Astrocyte (in vitro differentiated cells and primary cell): ENCODE results near the gene LAMA1.

ENCODE experiments used
- CTCF ChIP-seq: IDR thresholded peaks from 2 replicates; pipeline ENCODE4 v1.5.1; 2011; ENCODE audit warnings: low read depth, mild to moderate bottlenecking, inconsistent platforms, low read length, moderate library complexity; ENCODE audit not compliant: insufficient read depth
- EZH2 ChIP-seq: IDR thresholded peaks from 2 replicates; pipeline ENCODE4 v1.6.1; 2012; ENCODE audit warnings: mild to moderate bottlenecking, low read length, inconsistent platforms; ENCODE audit not compliant: insufficient read depth

GRCh38 chr18:7116001-7116730, 1.4 kb downstream of the LAMA1 start:
- no peak for TF ChIP-seq CTCF
- TF ChIP-seq EZH2 = no peak
